Measurements from ENCODE around the gene PAK4.
"Not testable (repeated sequence)": the region's sequence is repeated elsewhere in the genome, so short reads cannot be mapped to it uniquely, and the experiment has no call there.

The PAK4 gene

GRCh38 chr19:39131255-39131755, 5.7 kb downstream of the PAK4 start:
- no peak for DNase-seq

GRCh38 chr19:39132344-39132969, 6.9 kb downstream of the PAK4 start:
- no peak for DNase-seq

- no peak for DNase-seq
Measured at GRCh38 chr19:39133431-39134270, 8.1 kb downstream of the PAK4 start.

GRCh38 chr19:39135701-39136100, 10.1 kb downstream of the PAK4 start:
- no peak for DNase-seq

GRCh38 chr19:39136225-39136940, 10.8 kb downstream of the PAK4 start:
- DNase-seq, result no peak

- no peak for DNase-seq
Measured at GRCh38 chr19:39137131-39137530, 11.5 kb downstream of the PAK4 start.

- no peak for DNase-seq
Measured at GRCh38 chr19:39138221-39139211, 12.9 kb downstream of the PAK4 start.

- no peak for DNase-seq
Measured at GRCh38 chr19:39139305-39139874, 13.8 kb downstream of the PAK4 start.

GRCh38 chr19:39139971-39140453, 14.4 kb downstream of the PAK4 start:
- DNase-seq, result no peak

- no peak for DNase-seq
Measured at GRCh38 chr19:39140594-39140993, 15.0 kb downstream of the PAK4 start.

- no peak for DNase-seq
Measured at GRCh38 chr19:39141929-39142328, 16.3 kb downstream of the PAK4 start.

- DNase-seq, result no peak
Measured at GRCh38 chr19:39142630-39143029, 17.0 kb downstream of the PAK4 start.

GRCh38 chr19:39143757-39144289, 18.2 kb downstream of the PAK4 start:
- DNase-seq, result not testable (repeated sequence)

GRCh38 chr19:39144290-39145071, 18.9 kb downstream of the PAK4 start:
- DNase-seq, result no peak

GRCh38 chr19:39145180-39145953, 19.8 kb downstream of the PAK4 start:
- no peak for DNase-seq

- DNase-seq, result no peak
Measured at GRCh38 chr19:39146091-39146490, 20.5 kb downstream of the PAK4 start.

GRCh38 chr19:39146686-39147450, 21.3 kb downstream of the PAK4 start:
- no peak for DNase-seq

- DNase-seq, result no peak
Measured at GRCh38 chr19:39147480-39147879, 21.9 kb downstream of the PAK4 start.

- DNase-seq, result no peak
Measured at GRCh38 chr19:39148939-39149529, 23.4 kb downstream of the PAK4 start.
